Amygdala (tissue), 56 donors: Measurements from ENCODE around the gene SYNJ2.
A peak's percentile ranks its signal among the peaks of the same experiment; 100 is the strongest.

Source experiments
- DNase-seq, 56 donors: peaks; one replicate each; lab custom pipeline; 2025; lab: John Stamatoyannopoulos, UW

SYNJ2 gene

GRCh38 chr6:158049055-158050028 lies 67.7 kb downstream of the SYNJ2 start:
- DNase-seq, result no peak

GRCh38 chr6:158050107-158050735 lies 68.6 kb downstream of the SYNJ2 start:
- no peak for DNase-seq

- no peak for DNase-seq
These were observed 69.3 kb downstream of the SYNJ2 start for GRCh38 chr6:158050955-158051354.

- DNase-seq, result no peak
These were observed 70.3 kb downstream of the SYNJ2 start for GRCh38 chr6:158051968-158052367.

GRCh38 chr6:158053377-158054313 lies 72.0 kb downstream of the SYNJ2 start:
- no peak for DNase-seq

GRCh38 chr6:158056355-158056754 lies 74.7 kb downstream of the SYNJ2 start:
- DNase-seq, result no peak

GRCh38 chr6:158056804-158057203 lies 75.1 kb downstream of the SYNJ2 start:
- DNase-seq, result no peak

- no peak for DNase-seq
These were observed 75.7 kb downstream of the SYNJ2 start for GRCh38 chr6:158057213-158057987.

GRCh38 chr6:158058171-158058651 lies 76.5 kb downstream of the SYNJ2 start:
- no peak for DNase-seq

- DNase-seq, result no peak
These were observed 77.4 kb downstream of the SYNJ2 start for GRCh38 chr6:158059108-158059507.

- peak in 38 of 56 donors; percentile 17 to 89 (median 51) for DNase-seq
These were observed 79.0 kb downstream of the SYNJ2 start for GRCh38 chr6:158060455-158061360.

GRCh38 chr6:158061361-158061708 lies 79.7 kb downstream of the SYNJ2 start:
- peak in 2 of 56 donors; percentile 20 to 24 for DNase-seq

GRCh38 chr6:158061709-158062461 lies 80.2 kb downstream of the SYNJ2 start:
- DNase-seq, result no peak

GRCh38 chr6:158063736-158064135 lies 82.1 kb downstream of the SYNJ2 start:
- no peak for DNase-seq

- DNase-seq, result no peak
These were observed 83.1 kb downstream of the SYNJ2 start for GRCh38 chr6:158064725-158065251.

- no peak for DNase-seq
These were observed 84.6 kb downstream of the SYNJ2 start for GRCh38 chr6:158066136-158066781.

- DNase-seq, result no peak
These were observed 85.9 kb downstream of the SYNJ2 start for GRCh38 chr6:158067436-158068015.
